Activated naive CD4-positive, alpha-beta T cell treated with Interleukin-2 at 50 U/mL for 16 hours (primary cell): Measurements from ENCODE around the gene ARL16.
A peak's percentile ranks its signal among the peaks of the same experiment; 100 is the strongest.

Experiments used
- DNase-seq: peaks from one replicate; pipeline ENCODE4 v3.0.0-alpha.2; 2020

The ARL16 gene

GRCh38 chr17:81666342-81667191 lies 17.0 kb downstream of the ARL16 start, which contains the start of the genes CCDC137 and OXLD1:
CCDC137 (plus strand) TSS chr17:81666737; CDS start chr17:81666767, 30 bp downstream.
OXLD1 (minus strand) TSS chr17:81666605; CDS start chr17:81666577, 28 bp downstream.
- peak; percentile 95 for DNase-seq

- DNase-seq, result no peak
These were observed 17.6 kb downstream of the ARL16 start for GRCh38 chr17:81666092-81666341.

GRCh38 chr17:81665205-81666091 lies 18.1 kb downstream of the ARL16 start:
- DNase-seq, result peak; percentile 67

GRCh38 chr17:81664051-81664470 lies 19.5 kb downstream of the ARL16 start:
- DNase-seq, result no peak

GRCh38 chr17:81662002-81662401 lies 21.6 kb downstream of the ARL16 start:
- DNase-seq, result no peak

- no peak for DNase-seq
These were observed 23.2 kb downstream of the ARL16 start for GRCh38 chr17:81660441-81660840.

GRCh38 chr17:81659038-81659437 lies 24.6 kb downstream of the ARL16 start:
- no peak for DNase-seq

- DNase-seq, result no peak
These were observed 26.8 kb downstream of the ARL16 start for GRCh38 chr17:81656835-81657234.

- no peak for DNase-seq
These were observed 27.4 kb downstream of the ARL16 start, which contains the start of gene PDE6G for GRCh38 chr17:81656118-81656743. PDE6G (minus strand) TSS chr17:81656542; CDS start chr17:81653305, 3,237 bp downstream.

- no peak for DNase-seq
These were observed 28.0 kb downstream of the ARL16 start for GRCh38 chr17:81655378-81656117.

- no peak for DNase-seq
These were observed 30.5 kb downstream of the ARL16 start for GRCh38 chr17:81652906-81653771.

- no peak for DNase-seq
These were observed 31.9 kb downstream of the ARL16 start for GRCh38 chr17:81651692-81652091.

GRCh38 chr17:81650951-81651350 lies 32.6 kb downstream of the ARL16 start:
- no peak for DNase-seq

- no peak for DNase-seq
These were observed 34.9 kb downstream of the ARL16 start for GRCh38 chr17:81648707-81649085.

- no peak for DNase-seq
These were observed 35.4 kb downstream of the ARL16 start for GRCh38 chr17:81648013-81648706.

GRCh38 chr17:81647640-81648012 lies 36.0 kb downstream of the ARL16 start:
- DNase-seq, result no peak

GRCh38 chr17:81646869-81647600 lies 36.6 kb downstream of the ARL16 start:
- DNase-seq, result no peak

- no peak for DNase-seq
These were observed 38.3 kb downstream of the ARL16 start for GRCh38 chr17:81644976-81645952.

- DNase-seq, result no peak
These were observed 39.1 kb downstream of the ARL16 start for GRCh38 chr17:81644496-81644895.
